ENCODE measurements around the gene RALY. TPM values are rescaled to one million over a fixed set of nuclear protein-coding genes. Genes with fewer than 3 reads are reported as not detected.

RALY gene
- total and polyA plus RNA-seq, 2 of the 4 experiments (the other 2 are of a cell fraction) = 46.2 to 115 TPM

GRCh38 chr20:34093895-34094294, 100.2 kb downstream of the RALY start:
- no TSS peak for BruUV-seq (replicated peaks)
- H3K23ac ChIP-seq (ENCODE audit: low read depth, low read length) = no peak overlapping the region
- ATAC-seq (ENCODE audit: low read depth) (no peak), DNase-seq (no peak)
- no peaks in the 10 kb centered on the region for H3K9me3 ChIP-seq (ENCODE audit: control insufficient read depth, insufficient read depth, low read length)
- dilution Hi-C loops (cut with HindIII; ENCODE audit: low sequenced_read_pairs, unreplicated experiment) (no loop called here), intact Hi-C loops (cut with micrococcal nuclease) (no loop called here), in situ Hi-C loops (cut with MboI; ENCODE audit: low sequenced_read_pairs) (no loop called here)
- H3K56ac ChIP-seq (ENCODE audit: extremely low read depth, insufficient read depth, low read length) = no peak overlapping the region
- no peak overlapping the region for H2BK5ac ChIP-seq (ENCODE audit: low read depth, low read length, poor library complexity, severe bottlenecking)
- H2AK9ac ChIP-seq (replicated peaks; ENCODE audit: low read depth, low read length, poor library complexity) = no peak overlapping the region
- no CpG with 5 or more reads among the region's 2 CpGs for WGBS, 2 experiments (ENCODE audit: extremely low coverage in 2 of 2, insufficient read length in 1 of 2)
- CTCF ChIA-PET = no interaction called here
- POLR2A ChIA-PET (ENCODE audit: unreplicated experiment) = no interaction called here
- peaks cover 2% of the 10 kb centered on the region for H3K4me1 ChIP-seq (ENCODE audit: control insufficient read depth, insufficient read depth, low read length)
- H4K91ac ChIP-seq (ENCODE audit: insufficient read depth, low read depth, low read length) = no peak overlapping the region
- no peak overlapping the region for H3K4me3 ChIP-seq (ENCODE audit: insufficient read depth, low read depth, low read length)
- H4K5ac ChIP-seq (ENCODE audit: low read depth, low read length) = no peak overlapping the region
- peaks cover 8% of the 10 kb centered on the region; the same call in 1 of the 2 replicates for H3K9me1 ChIP-seq (ENCODE audit: insufficient read depth, low read length)
- H3K4ac ChIP-seq (ENCODE audit: low read depth, low read length) = no peak overlapping the region
- no peak overlapping the region for H2BK15ac ChIP-seq (ENCODE audit: low read depth, low read length)
- no peak overlapping the region for H3K4me2 ChIP-seq (ENCODE audit: low read depth, low read length)
- peaks cover 68% of the 10 kb centered on the region for H4K20me1 ChIP-seq (ENCODE audit: insufficient read depth, low read length)
- no peak overlapping the region for H3K14ac ChIP-seq (replicated peaks; ENCODE audit: low read depth, low read length)
- no peak overlapping the region for H2AFZ ChIP-seq (replicated peaks; ENCODE audit: low read length, poor library complexity)
- no peak overlapping the region for H2BK20ac ChIP-seq (ENCODE audit: low read depth, low read length)
- no peaks in the 10 kb centered on the region for H3K27me3 ChIP-seq (ENCODE audit: control insufficient read depth, insufficient read depth, low read length)
- H3K36me3 ChIP-seq (ENCODE audit: control insufficient read depth, insufficient read depth, low read length) = peaks cover 66% of the 10 kb centered on the region
- H3K18ac ChIP-seq (ENCODE audit: low read depth, low read length) = no peak overlapping the region
- H3K9ac ChIP-seq (ENCODE audit: low read depth, low read length) = no peak overlapping the region
- H3K27ac ChIP-seq (ENCODE audit: insufficient read depth, low read length) = no peak overlapping the region
- no peak overlapping the region for H2AK5ac ChIP-seq (ENCODE audit: low read depth, low read length)
- H2BK120ac ChIP-seq (ENCODE audit: low read depth, low read length) = no peak overlapping the region
- TF ChIP-seq, protein P1, sequence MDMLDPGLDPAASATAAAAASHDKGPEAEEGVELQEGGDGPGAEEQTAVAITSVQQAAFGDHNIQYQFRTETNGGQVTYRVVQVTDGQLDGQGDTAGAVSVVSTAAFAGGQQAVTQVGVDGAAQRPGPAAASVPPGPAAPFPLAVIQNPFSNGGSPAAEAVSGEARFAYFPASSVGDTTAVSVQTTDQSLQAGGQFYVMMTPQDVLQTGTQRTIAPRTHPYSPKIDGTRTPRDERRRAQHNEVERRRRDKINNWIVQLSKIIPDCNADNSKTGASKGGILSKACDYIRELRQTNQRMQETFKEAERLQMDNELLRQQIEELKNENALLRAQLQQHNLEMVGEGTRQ (IDR thresholded peaks at IDR 0.05; ENCODE audit: low read depth, low read length) = no peak
- TF ChIP-seq RAD21 (IDR thresholded peaks at IDR 0.05; ENCODE audit: low read length) (no peak), RCOR1 (IDR thresholded peaks at IDR 0.05; ENCODE audit: insufficient replicate concordance, low read length) (no peak), MAZ (IDR thresholded peaks at IDR 0.05; ENCODE audit: borderline replicate concordance, low read depth, low read length) (no peak), CTCF (conservative IDR thresholded peaks at IDR 0.05; ENCODE audit: low read depth, low read length) (no peak), POLR2A (IDR thresholded peaks at IDR 0.05; ENCODE audit: low read depth, low read length) (no peak), CHD1 (IDR thresholded peaks at IDR 0.05; ENCODE audit: low read depth, low read length) (no peak), ELK1 (IDR thresholded peaks at IDR 0.05; ENCODE audit: borderline replicate concordance, low read depth, low read length) (no peak), NFE2L2 (IDR thresholded peaks at IDR 0.05; ENCODE audit: low read depth, low read length) (no peak), RFX5 (IDR thresholded peaks at IDR 0.05; ENCODE audit: low read depth, low read length) (no peak), MAFK (IDR thresholded peaks at IDR 0.05; ENCODE audit: low read depth, low read length) (no peak), CEBPB (IDR thresholded peaks at IDR 0.05; ENCODE audit: low read depth, low read length) (no peak), SMC3 (IDR thresholded peaks at IDR 0.05; ENCODE audit: low read depth, low read length) (no peak), MXI1 (IDR thresholded peaks at IDR 0.05; ENCODE audit: borderline replicate concordance, low read depth, low read length) (no peak), BHLHE40 (IDR thresholded peaks at IDR 0.05; ENCODE audit: low read depth, low read length) (no peak), FOS (IDR thresholded peaks at IDR 0.05; ENCODE audit: low read depth, low read length) (no peak)
- no peak overlapping the region for H4K8ac ChIP-seq (ENCODE audit: low read depth in 2 of 2, low read length in 2 of 2)
- H3K79me1 ChIP-seq (ENCODE audit: low read depth in 1 of 2, low read length in 2 of 2) = peaks cover 37 to 53% of the 10 kb centered on the region in 2 experiments

Measured in IMR-90 (cell line).